K562 (cell line): Measurements from ENCODE around the gene NXF1. TPM values are rescaled to one million over a fixed set of nuclear protein-coding genes. Genes with fewer than 3 reads are reported as not detected.

ENCODE experiments used
- CBFB ChIP-seq: sonication (generic); formaldehyde crosslinking; IDR thresholded peaks from 2 replicates; pipeline ENCODE4 v1.4.0; 2020; ENCODE audit warnings: mild to moderate bottlenecking, missing genetic modification reagents
- CCAR2 ChIP-seq: fragments of 200-400 bp; formaldehyde crosslinking; IDR thresholded peaks from 2 replicates; pipeline ENCODE4 v1.6.1; 2017; ENCODE audit warnings: mild to moderate bottlenecking, low read depth, low read length
- E2F3 ChIP-seq: fragments of 250-450 bp; sonication (Bioruptor Pico); IDR thresholded peaks from 2 replicates; pipeline ENCODE4 v1.4.0; 2020; ENCODE audit warnings: mild to moderate bottlenecking
- FOXJ2 ChIP-seq: fragments of 200-800 bp; sonication (Bioruptor generic); IDR thresholded peaks from 2 replicates; pipeline ENCODE4 v1.6.1; 2016; ENCODE audit warnings: missing genetic modification characterization, missing compliant biosample characterization
- HDAC8 ChIP-seq: fragments of 450-650 bp; IDR thresholded peaks from 2 replicates; pipeline ENCODE4 v1.6.1; 2016; ENCODE audit warnings: mild to moderate bottlenecking, missing genetic modification characterization, moderate library complexity, missing compliant biosample characterization
- ID3 ChIP-seq, 2 experiments: fragments of 250-450 bp in 1 of 2; fragments of 450-650 bp in 1 of 2; sonication (Bioruptor Pico) in 1 of 2; IDR thresholded peaks; 2 replicates each; pipeline versions ENCODE4 v1.6.1 to v1.8.0; 2016 to 2021; ENCODE audit warnings: mild to moderate bottlenecking in 2 of 2, moderate library complexity in 2 of 2, missing compliant biosample characterization in 1 of 2, missing genetic modification characterization in 1 of 2
- LEF1 ChIP-seq: fragments of 450-650 bp; IDR thresholded peaks from 2 replicates; pipeline ENCODE4 v1.6.1; 2016; ENCODE audit warnings: mild to moderate bottlenecking
- MCM3 ChIP-seq: fragments of 450-650 bp; IDR thresholded peaks from 2 replicates; pipeline ENCODE4 v1.6.1; 2016
- NCOA1 ChIP-seq: fragments of 450-650 bp; IDR thresholded peaks from 2 replicates; pipeline ENCODE4 v1.6.1; 2016; ENCODE audit warnings: low read depth
- NCOA4 ChIP-seq: fragments of 450-650 bp; IDR thresholded peaks from 2 replicates; pipeline ENCODE4 v1.6.1; 2018; ENCODE audit warnings: mild to moderate bottlenecking; ENCODE audit not compliant: partially characterized antibody
- PRPF4 ChIP-seq: fragments of 200-400 bp; formaldehyde crosslinking; IDR thresholded peaks from one replicate; pipeline ENCODE4 v1.6.1; 2017; ENCODE audit warnings: low read length, low read depth, mild to moderate bottlenecking; ENCODE audit not compliant: insufficient read depth, poor library complexity, severe bottlenecking
- SMARCC2 ChIP-seq: fragments of 450-650 bp; IDR thresholded peaks from 2 replicates; pipeline ENCODE4 v1.6.1; 2017; ENCODE audit warnings: antibody characterized with exemption, moderate library complexity, mild to moderate bottlenecking, low read depth
- SP2 ChIP-seq: IDR thresholded peaks from 2 replicates; pipeline ENCODE4 v1.6.1; 2011; ENCODE audit warnings: mild to moderate bottlenecking, low read depth, low read length, moderate library complexity; ENCODE audit not compliant: poor library complexity, severe bottlenecking; ENCODE audit errors: extremely low read depth
- TRIM25 ChIP-seq: fragments of 450-650 bp; IDR thresholded peaks from 2 replicates; pipeline ENCODE4 v1.7.0; 2016; ENCODE audit warnings: borderline replicate concordance
- TRIM28 ChIP-seq: fragments of 450-650 bp; IDR thresholded peaks from 2 replicates; pipeline ENCODE4 v1.6.1; 2017
- ZNF143 ChIP-seq: sonication (generic); formaldehyde crosslinking; IDR thresholded peaks from 2 replicates; pipeline ENCODE4 v1.9.0; 2022; ENCODE audit warnings: mild to moderate bottlenecking, missing genetic modification reagents
- ZNF431 ChIP-seq: sonication (generic); formaldehyde crosslinking; IDR thresholded peaks from 2 replicates; pipeline ENCODE4 v1.8.0; 2022; ENCODE audit warnings: mild to moderate bottlenecking, missing genetic modification reagents
- ZNF764 ChIP-seq: fragments of 250-450 bp; sonication (Bioruptor Pico); IDR thresholded peaks from 2 replicates; pipeline ENCODE4 v1.4.0; 2020; ENCODE audit warnings: low read depth, mild to moderate bottlenecking, moderate library complexity
- polyA plus RNA-seq, 8 experiments: library from polyadenylated mRNA; depleted of rRNA in 4 of 8; stranded (reverse) in 5 of 8; unstranded in 3 of 8; fragments of >200 nt; fragmentation: Nextera tagmentation in 2 of 8; fragmentation: Illumina TruSeq in 1 of 8; extraction: Ambion mirVana in 2 of 8; extraction: Trizol in 1 of 8; gene quantifications; 2 replicates each; pipeline versions ENCODE4 v1.2.1 to v1.2.3, GENCODE V29; 2011 to 2014; ENCODE audit warnings: inconsistent platforms in 1 of 8, missing spikeins in 1 of 8
- total RNA-seq, 7 experiments: library from RNA; depleted of rRNA in 6 of 7; stranded (reverse); fragments of >200 nt in 6 of 7; fragmentation: Illumina TruSeq in 2 of 7; extraction: Trizol in 2 of 7; gene quantifications; 2 replicates each; pipeline versions ENCODE4 v1.2.1 to v1.2.3, GENCODE V29; 2011 to 2021; ENCODE audit warnings: low replicate concordance in 1 of 7
- TF ChIP-seq, protein P1 (sequence below): fragments of 250-450 bp; sonication (Bioruptor Pico); IDR thresholded peaks from 2 replicates; pipeline ENCODE4 v1.4.0; 2020; ENCODE audit warnings: mild to moderate bottlenecking, moderate library complexity
- TF ChIP-seq, protein P2 (sequence below): fragments of 450-650 bp; formaldehyde crosslinking; IDR thresholded peaks from 2 replicates; pipeline ENCODE4 v1.4.0; 2020; ENCODE audit warnings: mild to moderate bottlenecking

The NXF1 gene
- total and polyA plus RNA-seq, 9 of the 15 experiments (the other 6 are each of a cell fraction or from before 2014, with no cell fraction given), result 18.1 to 98.3 (median 35.8) TPM

- TF ChIP-seq ID3 (CRISPR knock-in tag; IDR thresholded peaks at IDR 0.05) (no peak), ID3 (tag; IDR thresholded peaks at IDR 0.05) (no peak), TRIM25 (no peak), SP2 (peak; percentile 95), ZNF431 (no peak), NCOA4 (no peak), SMARCC2 (no peak), CBFB (no peak; the same call in 1 of the 2 replicates), ZNF764 (no peak), TRIM28 (no peak), CCAR2 (no peak), HDAC8 (tag) (no peak), FOXJ2 (no peak), MCM3 (no peak), NCOA1 (no peak), LEF1 (no peak), ZNF143 (CRISPR knock-in tag) (no peak), E2F3 (no peak), PRPF4 (no peak)
- TF ChIP-seq, protein P1, sequence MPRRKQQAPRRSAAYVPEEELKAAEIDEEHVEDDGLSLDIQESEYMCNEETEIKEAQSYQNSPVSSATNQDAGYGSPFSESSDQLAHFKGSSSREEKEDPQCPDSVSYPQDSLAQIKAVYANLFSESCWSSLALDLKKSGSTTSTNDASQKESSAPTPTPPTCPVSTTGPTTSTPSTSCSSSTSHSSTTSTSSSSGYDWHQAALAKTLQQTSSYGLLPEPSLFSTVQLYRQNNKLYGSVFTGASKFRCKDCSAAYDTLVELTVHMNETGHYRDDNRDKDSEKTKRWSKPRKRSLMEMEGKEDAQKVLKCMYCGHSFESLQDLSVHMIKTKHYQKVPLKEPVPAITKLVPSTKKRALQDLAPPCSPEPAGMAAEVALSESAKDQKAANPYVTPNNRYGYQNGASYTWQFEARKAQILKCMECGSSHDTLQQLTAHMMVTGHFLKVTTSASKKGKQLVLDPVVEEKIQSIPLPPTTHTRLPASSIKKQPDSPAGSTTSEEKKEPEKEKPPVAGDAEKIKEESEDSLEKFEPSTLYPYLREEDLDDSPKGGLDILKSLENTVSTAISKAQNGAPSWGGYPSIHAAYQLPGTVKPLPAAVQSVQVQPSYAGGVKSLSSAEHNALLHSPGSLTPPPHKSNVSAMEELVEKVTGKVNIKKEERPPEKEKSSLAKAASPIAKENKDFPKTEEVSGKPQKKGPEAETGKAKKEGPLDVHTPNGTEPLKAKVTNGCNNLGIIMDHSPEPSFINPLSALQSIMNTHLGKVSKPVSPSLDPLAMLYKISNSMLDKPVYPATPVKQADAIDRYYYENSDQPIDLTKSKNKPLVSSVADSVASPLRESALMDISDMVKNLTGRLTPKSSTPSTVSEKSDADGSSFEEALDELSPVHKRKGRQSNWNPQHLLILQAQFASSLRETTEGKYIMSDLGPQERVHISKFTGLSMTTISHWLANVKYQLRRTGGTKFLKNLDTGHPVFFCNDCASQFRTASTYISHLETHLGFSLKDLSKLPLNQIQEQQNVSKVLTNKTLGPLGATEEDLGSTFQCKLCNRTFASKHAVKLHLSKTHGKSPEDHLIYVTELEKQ (CRISPR knock-in tag), result no peak
- TF ChIP-seq, protein P2, sequence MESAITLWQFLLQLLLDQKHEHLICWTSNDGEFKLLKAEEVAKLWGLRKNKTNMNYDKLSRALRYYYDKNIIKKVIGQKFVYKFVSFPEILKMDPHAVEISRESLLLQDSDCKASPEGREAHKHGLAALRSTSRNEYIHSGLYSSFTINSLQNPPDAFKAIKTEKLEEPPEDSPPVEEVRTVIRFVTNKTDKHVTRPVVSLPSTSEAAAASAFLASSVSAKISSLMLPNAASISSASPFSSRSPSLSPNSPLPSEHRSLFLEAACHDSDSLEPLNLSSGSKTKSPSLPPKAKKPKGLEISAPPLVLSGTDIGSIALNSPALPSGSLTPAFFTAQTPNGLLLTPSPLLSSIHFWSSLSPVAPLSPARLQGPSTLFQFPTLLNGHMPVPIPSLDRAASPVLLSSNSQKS (CRISPR knock-in tag), result no peak
Observed at GRCh38 chr11:62753736-62754603, 51.3 kb downstream of the NXF1 start, which contains the start of gene ZBTB3 (continued).
